GM15510 (cell line): ENCODE data around the gene FOXP1.

Experiments used
- POLR2A ChIP-seq: IDR thresholded peaks from 3 replicates; pipeline ENCODE4 v1.6.1; 2011; ENCODE audit warnings: borderline replicate concordance; ENCODE audit not compliant: insufficient read length; ENCODE audit errors: extremely low read depth

FOXP1 gene

DNA sequence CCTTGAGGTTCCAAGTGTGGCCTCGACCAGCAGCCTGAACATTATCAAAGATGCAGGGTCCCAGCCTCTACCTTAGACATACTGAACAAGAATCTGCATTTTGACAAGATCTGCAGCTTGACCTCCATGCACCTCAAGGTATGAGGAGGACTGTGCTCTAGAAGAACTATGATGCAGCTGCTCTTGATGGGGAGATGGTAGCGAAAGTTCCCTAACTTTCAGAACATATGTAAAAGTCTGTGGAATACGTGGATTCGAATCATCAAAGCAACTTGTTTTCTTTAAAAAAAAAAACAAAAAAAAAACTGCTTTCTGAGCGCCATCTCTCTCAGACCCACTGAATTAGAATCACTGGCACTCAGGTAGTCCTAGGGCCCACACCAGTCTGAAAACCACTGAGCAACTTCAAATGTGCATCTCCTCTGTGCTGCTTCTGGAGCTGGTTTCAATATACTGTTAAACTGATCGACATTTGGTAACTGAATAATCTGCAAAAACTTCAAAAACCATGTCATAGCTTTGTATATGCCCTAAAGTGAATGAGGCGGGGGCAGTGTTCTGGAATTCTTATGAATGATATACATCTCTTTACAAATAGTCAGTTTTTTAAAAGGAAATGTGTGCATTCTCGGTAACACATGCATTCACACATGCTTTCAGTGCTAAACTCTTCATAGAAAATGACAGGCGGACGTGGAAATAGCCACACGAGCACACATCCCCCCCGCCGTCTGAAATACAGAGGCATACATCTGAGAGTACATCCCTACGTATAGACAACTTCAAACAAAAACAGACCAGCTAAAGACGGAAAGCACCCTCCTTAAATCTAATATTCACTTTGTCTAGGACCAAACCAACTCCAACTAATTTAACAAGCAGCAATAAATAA, 128.8 kb downstream of the FOXP1 start:
- no peak for TF ChIP-seq POLR2A

DNA sequence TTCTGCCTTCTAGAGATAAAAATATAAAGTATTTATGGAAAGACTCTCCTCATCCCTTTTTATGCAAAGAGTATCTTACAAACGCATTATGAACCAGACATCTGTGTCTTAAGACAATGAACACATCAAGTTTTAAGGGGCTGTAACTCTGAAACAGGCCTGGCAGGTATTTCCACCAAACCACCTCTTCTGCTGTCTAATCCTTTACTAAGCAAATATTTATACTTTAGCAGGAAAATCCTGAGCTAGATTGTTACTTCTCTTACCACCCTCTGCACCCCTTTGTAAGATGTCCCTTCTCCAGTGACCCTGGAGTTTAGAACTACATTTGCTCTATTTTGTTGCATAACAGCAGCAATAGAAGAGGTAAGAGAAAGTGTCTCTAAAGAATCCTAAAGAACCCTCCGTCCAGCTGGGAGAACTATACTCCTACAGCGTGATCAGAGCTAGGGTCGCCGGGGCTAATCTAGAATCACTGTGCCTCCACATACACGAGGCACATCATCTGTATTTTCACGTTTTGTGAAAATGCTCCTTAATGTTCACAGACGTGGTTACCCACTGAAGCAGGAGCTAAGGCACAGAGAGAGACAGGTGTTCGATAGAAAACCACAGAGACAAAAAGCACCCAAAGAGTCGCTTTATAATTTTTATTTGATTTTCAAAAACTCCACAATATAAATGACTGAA, 129.6 kb downstream of the FOXP1 start:
- no peak for TF ChIP-seq POLR2A

- TF ChIP-seq POLR2A, result no peak
Measured at GRCh38 chr3:71453319-71453718, 130.2 kb downstream of the FOXP1 start.

DNA sequence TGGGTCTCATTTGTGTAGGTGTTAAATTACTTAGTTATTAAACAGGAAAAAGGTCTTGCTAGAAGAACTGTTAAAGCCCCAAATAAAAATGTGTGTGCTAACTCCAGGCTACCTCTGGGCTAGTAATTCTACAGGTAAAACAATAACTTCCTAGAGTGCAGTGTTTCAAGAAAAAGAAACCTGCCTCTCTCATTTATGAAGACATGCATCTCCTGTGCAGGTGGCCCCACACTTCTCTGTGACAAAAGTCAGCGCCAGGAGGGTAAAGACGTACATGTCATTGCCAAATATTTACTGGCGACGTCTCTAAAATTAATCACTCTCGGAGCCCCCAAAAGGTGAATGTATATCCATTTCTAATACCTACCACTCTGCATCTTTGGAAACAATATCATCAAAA, 131.7 kb downstream of the FOXP1 start:
- no peak for TF ChIP-seq POLR2A

DNA sequence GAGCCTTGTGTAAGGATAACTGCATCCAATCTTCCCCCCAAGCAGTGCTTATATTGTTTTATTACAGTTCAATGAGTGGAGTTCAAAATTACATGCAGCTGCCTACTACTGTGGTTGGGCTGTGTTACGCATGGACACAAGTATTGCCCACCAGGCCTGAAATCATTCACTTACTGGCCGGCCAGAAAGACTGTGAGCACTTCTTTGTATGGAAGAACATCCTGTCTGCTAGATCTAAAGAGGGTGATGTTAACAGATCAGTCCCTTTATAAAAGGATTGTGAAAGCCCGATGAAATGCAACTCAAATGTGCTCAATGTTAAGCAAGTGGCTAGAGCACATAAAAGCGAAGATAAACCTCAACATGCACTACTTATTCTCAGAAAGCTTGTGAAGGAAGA, 132.5 kb downstream of the FOXP1 start:
- no peak for TF ChIP-seq POLR2A

- TF ChIP-seq POLR2A, result no peak
Measured at GRCh38 chr3:71450162-71450561, 133.4 kb downstream of the FOXP1 start.

DNA sequence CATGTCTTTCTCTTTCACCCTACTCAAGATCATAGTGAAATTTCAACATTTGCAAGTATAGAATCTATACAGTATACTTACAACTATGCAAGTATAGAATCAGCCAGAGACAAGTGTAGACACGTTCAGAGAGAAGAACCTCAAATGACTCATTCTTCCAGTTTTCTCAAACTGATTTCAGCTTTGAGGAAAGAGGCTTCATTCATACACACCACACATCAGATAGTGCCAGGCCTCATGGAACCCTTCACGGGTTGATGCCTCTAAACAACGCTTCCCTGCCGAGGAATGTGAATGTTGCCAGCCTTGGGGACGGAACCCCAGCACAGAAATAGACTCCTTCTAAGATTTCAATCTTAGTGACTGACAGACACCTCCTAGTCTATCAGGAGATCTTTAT, 135.7 kb downstream of the FOXP1 start:
- TF ChIP-seq POLR2A, result no peak

DNA sequence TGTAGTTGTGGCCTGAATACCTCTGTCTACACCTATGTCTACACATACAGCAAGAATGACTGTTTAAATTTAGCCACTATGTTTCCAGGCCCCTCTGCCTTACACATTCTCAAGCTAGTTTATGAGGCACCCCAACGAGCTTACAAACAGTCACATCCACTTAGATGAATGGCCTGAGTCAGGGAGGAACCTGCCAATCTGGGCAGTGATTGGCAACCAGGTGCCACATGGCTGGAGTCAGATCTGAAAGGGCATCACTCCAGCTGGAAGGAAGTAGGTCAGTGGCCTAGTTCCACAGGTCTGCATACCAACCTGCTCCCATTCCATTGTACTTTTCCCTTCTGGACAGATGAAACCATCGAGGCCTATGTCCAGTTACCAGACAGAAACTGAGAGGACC, 136.3 kb downstream of the FOXP1 start:
- TF ChIP-seq POLR2A, result no peak

- TF ChIP-seq POLR2A, result no peak
Measured at GRCh38 chr3:71446734-71447133, 136.8 kb downstream of the FOXP1 start.

DNA sequence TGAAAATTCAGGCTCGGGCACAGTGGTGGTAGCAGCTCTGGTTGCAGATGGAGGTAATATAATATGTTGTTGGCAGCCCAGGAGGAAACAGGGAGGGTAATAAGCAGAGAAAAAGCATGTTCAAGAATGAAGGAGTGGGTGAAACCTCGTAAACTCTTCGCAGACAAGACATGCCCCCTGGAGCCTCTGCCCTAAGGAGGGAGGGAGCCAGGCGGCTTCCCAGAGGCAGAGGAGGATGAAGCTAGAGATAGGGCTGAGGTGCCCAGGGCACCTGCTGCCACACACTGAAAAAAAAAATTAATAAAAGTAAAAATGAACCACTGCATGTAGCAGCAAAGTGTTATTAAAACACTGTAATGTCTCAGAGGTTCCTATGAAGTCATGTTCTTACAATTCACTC, 137.3 kb downstream of the FOXP1 start:
- TF ChIP-seq POLR2A, result no peak

DNA sequence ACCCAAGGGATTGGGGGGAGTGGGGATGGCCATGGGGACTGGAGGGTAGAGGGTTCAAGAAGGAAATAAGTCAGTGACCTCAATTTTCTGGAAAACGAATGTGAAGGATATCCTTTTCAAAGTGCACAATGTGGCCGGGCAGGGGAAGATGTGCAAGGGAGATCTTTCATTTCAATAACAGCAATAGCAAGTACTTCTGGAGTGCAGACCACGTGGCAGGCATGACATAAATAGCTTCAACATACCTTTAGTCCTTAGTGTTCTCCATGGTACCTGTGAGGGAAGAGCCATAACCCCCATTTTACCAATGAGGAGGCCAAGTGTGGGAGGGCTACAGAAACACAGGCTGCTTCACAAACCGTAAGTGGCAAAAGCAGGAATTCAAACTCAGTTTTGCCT, 138.7 kb downstream of the FOXP1 start:
- TF ChIP-seq POLR2A, result no peak

DNA sequence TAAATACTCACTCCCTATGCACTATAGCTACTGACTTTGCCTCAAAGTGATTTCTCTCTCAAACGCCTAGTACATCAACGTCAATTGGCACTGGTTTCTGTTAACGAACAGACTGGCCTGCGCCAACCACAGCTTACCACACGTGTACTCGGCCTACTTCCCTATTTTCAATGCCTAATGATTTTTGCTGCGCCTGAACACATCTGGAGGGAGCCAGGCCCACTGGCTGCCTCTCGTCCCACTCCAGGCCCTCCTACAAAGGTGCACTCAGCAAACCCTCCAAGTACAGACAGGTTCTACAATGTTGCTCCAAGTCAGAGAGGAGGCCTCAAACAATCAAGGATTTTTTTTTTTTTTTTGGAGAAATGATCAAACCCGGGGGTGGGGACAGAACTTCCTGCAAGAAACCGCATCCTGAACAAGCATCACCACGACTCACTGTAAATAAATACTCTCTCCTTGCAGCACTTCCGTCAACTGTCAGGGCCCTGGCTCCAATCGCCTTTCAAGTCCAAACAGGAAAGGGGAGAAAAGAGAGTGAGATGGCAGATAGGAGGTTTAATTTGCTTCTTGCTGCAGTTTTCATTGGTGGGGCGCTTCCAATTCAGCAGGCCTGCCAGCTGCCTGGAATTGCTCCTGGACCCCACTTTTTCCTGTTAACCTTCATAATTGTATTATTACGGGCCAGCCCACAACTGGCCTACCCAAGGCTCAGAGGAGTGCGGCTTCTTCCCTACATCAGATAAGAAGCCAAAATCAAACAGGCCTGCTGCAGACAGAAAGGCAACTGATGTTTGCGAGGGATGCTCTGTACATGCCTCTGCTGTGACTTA, 139.3 kb downstream of the FOXP1 start:
- TF ChIP-seq POLR2A, result no peak

DNA sequence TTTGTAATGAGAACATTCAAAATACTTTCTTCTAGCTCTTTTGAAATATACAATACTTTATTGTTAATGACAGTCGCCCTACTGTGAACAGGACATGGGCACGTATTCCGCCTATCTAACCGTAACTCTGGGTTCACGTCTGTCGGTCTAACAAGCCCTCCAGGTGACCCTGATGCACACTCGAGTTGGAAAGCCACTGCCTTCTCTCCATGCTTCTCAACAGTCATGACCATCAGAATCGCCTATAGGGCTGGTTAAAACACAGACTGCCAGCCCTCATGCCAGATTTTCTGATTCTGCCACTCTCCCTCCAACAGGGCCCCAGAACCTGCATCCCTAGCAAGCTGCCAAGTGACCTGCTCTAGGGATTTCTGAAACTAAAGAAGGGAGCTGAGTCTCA, 140.2 kb downstream of the FOXP1 start:
- no peak for TF ChIP-seq POLR2A

GRCh38 chr3:71442652-71443042, 140.9 kb downstream of the FOXP1 start:
- TF ChIP-seq POLR2A, result no peak
